WERI-Rb-1 (cell line): ENCODE measurements around the gene SLC25A21.

Source experiments
- DNase-seq: peaks from one replicate; pipeline ENCODE4 v3.0.0-alpha.2; 2020
- H3K27ac ChIP-seq: fragments of 250-450 bp; sonication (Bioruptor Pico); 2 replicates; pipeline ENCODE4 v1.5.1; 2020; ENCODE audit warnings: mild to moderate bottlenecking, moderate library complexity
- H3K27me3 ChIP-seq: fragments of 250-450 bp; sonication (Bioruptor Pico); 2 replicates; pipeline ENCODE4 v1.5.1; 2021; ENCODE audit warnings: mild to moderate bottlenecking, low read depth, moderate library complexity; ENCODE audit not compliant: insufficient read depth, severe bottlenecking
- H3K36me3 ChIP-seq: fragments of 250-450 bp; sonication (Bioruptor Pico); 2 replicates; pipeline ENCODE4 v1.5.1; 2020; ENCODE audit warnings: mild to moderate bottlenecking, moderate library complexity
- H3K4me3 ChIP-seq: 2 replicates; pipeline ENCODE4 v1.5.1; 2011; ENCODE audit warnings: low read depth, mild to moderate bottlenecking, control low read depth, low read length
- H3K9me3 ChIP-seq: fragments of 250-450 bp; sonication (Bioruptor Pico); 2 replicates; pipeline ENCODE4 v1.5.1; 2021; ENCODE audit warnings: mild to moderate bottlenecking, moderate library complexity; ENCODE audit not compliant: severe bottlenecking
- TF ChIP-seq, protein P1 (sequence below): IDR thresholded peaks from 2 replicates; pipeline ENCODE4 v1.5.1; 2011; ENCODE audit warnings: low read depth, mild to moderate bottlenecking, control low read depth, inconsistent platforms, low read length

The SLC25A21 gene

DNA sequence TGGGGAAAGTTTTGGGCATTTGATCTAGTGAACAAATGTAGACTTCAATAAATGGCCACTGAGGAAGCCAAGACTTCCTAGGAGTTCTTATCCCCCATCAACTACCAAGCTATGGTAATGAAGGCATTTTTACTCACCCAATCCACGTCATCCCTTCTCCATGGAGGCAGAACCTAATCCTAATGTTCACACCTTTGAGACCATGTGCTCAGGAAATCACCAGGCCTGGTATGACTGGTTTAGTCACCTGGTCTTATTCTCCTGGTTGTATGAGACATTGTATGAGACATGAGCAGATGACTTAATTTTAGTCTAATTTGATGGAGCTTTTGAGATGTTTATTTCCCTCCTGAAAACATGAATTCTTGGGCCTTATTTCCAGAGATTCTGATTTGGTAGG is 422.2 kb downstream of the SLC25A21 start:
- TF ChIP-seq, protein P1, sequence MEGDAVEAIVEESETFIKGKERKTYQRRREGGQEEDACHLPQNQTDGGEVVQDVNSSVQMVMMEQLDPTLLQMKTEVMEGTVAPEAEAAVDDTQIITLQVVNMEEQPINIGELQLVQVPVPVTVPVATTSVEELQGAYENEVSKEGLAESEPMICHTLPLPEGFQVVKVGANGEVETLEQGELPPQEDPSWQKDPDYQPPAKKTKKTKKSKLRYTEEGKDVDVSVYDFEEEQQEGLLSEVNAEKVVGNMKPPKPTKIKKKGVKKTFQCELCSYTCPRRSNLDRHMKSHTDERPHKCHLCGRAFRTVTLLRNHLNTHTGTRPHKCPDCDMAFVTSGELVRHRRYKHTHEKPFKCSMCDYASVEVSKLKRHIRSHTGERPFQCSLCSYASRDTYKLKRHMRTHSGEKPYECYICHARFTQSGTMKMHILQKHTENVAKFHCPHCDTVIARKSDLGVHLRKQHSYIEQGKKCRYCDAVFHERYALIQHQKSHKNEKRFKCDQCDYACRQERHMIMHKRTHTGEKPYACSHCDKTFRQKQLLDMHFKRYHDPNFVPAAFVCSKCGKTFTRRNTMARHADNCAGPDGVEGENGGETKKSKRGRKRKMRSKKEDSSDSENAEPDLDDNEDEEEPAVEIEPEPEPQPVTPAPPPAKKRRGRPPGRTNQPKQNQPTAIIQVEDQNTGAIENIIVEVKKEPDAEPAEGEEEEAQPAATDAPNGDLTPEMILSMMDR = no peak

DNA sequence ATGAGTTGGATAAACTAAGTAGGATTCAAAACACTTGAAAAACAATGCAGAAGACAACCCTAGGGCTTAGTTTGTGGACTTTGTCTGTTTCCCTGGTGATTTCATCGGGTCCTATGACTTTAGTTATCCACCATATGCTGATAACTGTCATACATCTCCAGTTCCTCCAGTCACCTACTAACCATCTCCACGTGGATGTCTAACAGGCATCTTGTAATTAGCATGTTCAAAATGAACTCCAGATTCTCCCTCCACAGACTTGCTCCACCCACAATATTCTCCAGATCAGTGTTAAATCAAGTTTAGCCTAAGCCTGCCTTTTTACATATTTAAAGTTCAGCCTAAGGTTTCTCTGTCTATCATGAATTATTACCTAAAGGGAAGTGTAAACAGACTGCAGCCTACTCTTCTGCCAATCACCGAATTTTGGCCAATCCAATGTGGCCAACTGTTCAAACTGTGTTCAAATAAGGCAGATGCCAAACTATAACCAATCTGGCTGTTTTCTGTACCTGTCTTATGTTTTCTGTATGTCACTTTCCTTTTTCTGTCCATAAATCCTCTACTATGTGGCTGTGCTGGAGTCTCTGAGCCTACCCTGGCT is 423.7 kb downstream of the SLC25A21 start:
- Histone ChIP-seq H3K4me3 (no peak overlapping the region), H3K27me3 (peaks cover 12% of the 10 kb centered on the region), H3K36me3 (no peaks in the 10 kb centered on the region), H3K27ac (no peak overlapping the region), H3K9me3 (no peaks in the 10 kb centered on the region)
- no peak for DNase-seq
- TF ChIP-seq, protein P1 = no peak

More for the DNA sequence above, 422.2 kb downstream of the SLC25A21 start:
- Histone ChIP-seq H3K4me3 (no peak overlapping the region), H3K9me3 (no peaks in the 10 kb centered on the region), H3K27ac (no peak overlapping the region), H3K36me3 (no peaks in the 10 kb centered on the region), H3K27me3 (peaks cover 12% of the 10 kb centered on the region)
- no peak for DNase-seq

DNA sequence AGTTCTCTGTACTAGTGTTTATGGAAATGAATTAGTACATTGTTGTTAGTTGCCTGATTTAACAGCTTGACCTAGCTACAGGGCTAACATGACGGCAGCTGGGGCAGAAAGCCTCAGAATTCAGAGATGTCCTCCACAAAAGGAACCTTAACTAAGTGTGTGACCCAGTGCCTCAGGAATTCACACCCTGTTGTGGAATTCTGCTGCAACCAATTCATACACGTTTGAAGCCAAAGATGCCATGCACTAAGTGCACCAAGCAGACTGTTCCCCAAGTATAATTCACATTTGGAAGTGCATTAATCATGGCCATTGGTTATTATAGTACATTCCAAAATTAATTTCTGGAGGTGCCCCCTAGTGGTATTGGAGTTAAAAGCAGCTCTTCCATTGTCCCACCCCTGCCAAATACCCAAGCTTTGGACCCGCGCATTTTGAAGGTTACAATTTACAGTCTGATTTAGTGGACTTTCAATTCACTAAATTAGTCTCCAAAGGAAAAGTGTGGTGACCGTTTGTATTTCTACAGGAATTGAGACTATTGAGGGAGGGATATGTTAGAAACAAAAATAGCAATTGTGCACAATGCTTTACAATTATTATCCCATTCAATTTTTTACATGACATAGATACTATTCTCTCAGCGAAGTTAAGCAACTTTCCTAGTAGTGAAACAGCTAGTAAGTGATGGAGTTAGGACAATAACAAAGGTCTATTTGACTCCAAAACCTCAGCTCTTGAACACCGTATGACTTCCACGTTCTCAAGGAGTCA is 424.8 kb downstream of the SLC25A21 start:
- Histone ChIP-seq H3K27ac (no peak overlapping the region), H3K27me3 (peaks cover 12% of the 10 kb centered on the region), H3K36me3 (no peaks in the 10 kb centered on the region), H3K4me3 (no peak overlapping the region), H3K9me3 (no peaks in the 10 kb centered on the region)
- TF ChIP-seq, protein P1 = peak; percentile 36; the same call in 1 of the 2 replicates
- DNase-seq = no peak

DNA sequence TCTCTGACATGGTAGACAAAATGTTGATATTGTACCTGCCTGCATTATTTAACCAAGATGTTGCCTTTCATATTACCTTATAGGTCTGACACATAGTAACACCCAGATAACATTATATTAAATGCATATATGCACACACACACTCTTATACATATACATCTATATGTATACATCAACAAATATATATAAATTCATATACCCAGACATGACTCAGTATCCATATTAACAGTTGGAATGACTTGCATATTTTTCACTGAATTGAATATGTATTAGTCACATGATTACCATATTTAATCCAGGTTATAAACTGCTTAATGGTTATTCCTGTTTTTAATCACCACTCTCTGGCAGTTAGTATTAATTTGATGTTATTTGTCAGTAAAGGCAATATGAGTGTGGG is 425.5 kb downstream of the SLC25A21 start:
- H3K9me3 ChIP-seq = no peaks in the 10 kb centered on the region
- no peak for DNase-seq
- no peak overlapping the region for H3K27ac ChIP-seq
- H3K4me3 ChIP-seq = no peak overlapping the region
- H3K27me3 ChIP-seq = peaks cover 11% of the 10 kb centered on the region
- H3K36me3 ChIP-seq = no peaks in the 10 kb centered on the region
- TF ChIP-seq, protein P1 = no peak

DNA sequence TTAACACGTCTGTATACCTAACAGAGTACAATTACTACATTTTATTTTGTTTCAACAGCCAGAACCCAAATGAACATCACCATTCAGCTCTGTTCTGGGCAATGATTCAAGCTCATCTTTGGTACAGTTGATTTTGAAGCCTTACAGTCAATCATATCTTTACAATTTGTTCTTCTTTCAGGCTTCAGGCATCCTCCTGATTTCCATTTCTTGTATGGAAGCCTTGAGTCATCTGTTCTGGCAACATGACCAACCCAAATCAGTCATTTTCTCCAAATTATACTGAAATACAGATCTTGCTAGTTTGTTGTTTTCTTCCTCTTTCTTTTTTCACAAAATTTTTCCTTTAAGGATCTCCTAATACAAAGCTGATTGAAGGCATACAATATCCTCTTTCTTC is 430.5 kb downstream of the SLC25A21 start:
- Histone ChIP-seq H3K4me3 (no peak overlapping the region), H3K9me3 (no peaks in the 10 kb centered on the region), H3K27ac (no peak overlapping the region), H3K27me3 (peaks cover 16% of the 10 kb centered on the region), H3K36me3 (no peaks in the 10 kb centered on the region)
- DNase-seq = no peak
- TF ChIP-seq, protein P1 = no peak
